Measurements from ENCODE around the gene TNS3.

The TNS3 gene

DNA sequence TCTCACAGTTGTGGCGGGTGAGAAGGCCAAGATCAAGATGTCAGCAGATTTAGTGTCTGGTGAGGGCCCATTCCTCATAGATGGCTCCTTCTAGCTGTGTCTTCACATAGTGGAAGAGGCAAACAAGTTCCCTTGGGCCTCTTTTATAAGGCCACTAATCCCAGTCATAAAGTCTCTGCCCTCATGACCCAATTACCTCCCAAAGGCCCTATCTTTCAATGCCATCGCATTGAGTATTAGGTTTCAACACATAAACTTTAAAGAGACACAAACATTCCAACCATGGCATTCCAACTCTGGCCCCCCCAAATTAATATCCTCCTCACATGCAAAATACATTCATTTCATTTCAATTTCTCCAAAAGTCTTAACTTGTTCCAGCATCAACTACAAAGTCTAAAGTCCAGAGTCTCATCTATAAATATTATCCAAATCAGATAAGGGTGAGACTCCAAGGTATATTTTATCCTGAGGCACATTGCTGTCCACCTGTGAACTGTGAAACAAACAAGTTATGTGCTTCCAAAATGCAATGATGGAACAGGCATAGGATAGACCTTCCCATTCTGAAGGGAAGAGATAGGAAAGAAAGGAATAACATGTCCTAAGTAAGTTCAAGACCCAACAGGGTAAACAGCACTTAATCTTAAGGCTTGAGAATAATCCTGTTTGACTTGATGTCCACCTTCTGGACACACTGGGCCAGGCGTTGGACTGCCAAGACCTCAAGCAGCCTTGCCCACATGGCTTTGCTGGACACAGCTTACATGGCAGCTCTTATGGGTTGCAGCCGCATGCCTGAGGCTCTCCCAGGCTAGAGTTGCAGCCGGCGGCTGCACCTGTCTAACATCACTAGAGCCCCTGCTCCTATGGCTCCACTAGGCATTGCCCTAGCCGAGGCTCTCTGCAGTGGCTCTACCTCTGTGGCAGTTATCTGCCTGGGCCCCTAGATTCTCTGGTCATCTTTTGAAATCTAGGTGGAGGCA is 312.8 kb downstream of the TNS3 start:
- Mint-ChIP-seq H3K9me3 (peaks cover 49% of the 10 kb centered on the region), H3K27me3 (ENCODE audit: low read depth, poor library complexity) (peaks cover 8% of the 10 kb centered on the region), H3K27ac (no peak overlapping the region), H3K36me3 (ENCODE audit: low read depth) (peaks cover 52% of the 10 kb centered on the region), H3K4me1 (peaks cover 26% of the 10 kb centered on the region), H3K4me3 (no peak overlapping the region)
- no peak for DNase-seq
- TF ChIP-seq, protein P1, sequence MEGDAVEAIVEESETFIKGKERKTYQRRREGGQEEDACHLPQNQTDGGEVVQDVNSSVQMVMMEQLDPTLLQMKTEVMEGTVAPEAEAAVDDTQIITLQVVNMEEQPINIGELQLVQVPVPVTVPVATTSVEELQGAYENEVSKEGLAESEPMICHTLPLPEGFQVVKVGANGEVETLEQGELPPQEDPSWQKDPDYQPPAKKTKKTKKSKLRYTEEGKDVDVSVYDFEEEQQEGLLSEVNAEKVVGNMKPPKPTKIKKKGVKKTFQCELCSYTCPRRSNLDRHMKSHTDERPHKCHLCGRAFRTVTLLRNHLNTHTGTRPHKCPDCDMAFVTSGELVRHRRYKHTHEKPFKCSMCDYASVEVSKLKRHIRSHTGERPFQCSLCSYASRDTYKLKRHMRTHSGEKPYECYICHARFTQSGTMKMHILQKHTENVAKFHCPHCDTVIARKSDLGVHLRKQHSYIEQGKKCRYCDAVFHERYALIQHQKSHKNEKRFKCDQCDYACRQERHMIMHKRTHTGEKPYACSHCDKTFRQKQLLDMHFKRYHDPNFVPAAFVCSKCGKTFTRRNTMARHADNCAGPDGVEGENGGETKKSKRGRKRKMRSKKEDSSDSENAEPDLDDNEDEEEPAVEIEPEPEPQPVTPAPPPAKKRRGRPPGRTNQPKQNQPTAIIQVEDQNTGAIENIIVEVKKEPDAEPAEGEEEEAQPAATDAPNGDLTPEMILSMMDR (IDR thresholded peaks at IDR 0.05), result no peak

DNA sequence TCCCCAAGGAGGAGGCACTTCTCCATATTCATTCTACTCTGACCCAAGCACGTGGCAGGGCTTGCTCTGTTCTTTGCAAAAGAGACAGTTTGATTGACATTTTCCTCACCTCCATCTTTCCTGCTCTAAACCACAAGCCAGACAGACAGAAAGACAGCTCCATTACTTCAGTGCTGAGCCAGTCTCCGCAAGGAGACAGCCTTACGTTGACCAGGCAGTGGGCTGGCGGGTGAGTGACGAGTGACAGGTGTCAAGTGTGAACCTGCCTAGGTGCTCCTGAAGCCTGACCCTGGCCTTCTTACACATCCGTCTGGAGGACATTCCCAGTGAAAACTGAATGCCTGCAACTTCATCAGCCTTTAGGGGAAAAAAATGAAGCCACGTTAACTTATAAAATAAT is 314.6 kb downstream of the TNS3 start:
- Mint-ChIP-seq H3K4me3 (no peak overlapping the region), H3K36me3 (ENCODE audit: low read depth) (peaks cover 42% of the 10 kb centered on the region), H3K4me1 (peaks cover 31% of the 10 kb centered on the region), H3K27me3 (ENCODE audit: low read depth, poor library complexity) (peaks cover 5% of the 10 kb centered on the region), H3K27ac (no peak overlapping the region), H3K9me3 (peaks cover 38% of the 10 kb centered on the region)
- TF ChIP-seq, protein P1 (IDR thresholded peaks at IDR 0.05), result no peak
- DNase-seq, result no peak

DNA sequence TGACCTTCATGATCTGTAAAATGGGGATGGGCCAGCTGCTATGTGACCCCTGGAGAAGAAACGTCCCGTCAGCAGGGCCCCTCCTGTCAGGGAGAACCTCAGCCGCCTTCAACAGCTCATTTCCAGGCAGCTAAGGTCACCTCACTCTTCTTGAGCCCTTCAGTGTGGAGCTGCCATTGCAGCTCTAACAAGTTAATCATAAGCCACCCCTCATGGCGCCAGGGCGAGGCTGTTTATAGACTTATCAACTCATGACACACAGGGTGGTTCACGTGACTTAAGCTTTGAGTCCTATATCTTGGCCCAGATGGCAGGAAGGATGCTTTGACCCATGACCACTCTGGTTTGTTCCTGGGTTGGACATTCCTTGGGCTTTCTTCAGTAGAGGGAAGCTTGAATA is 315.1 kb downstream of the TNS3 start:
- H3K9me3 Mint-ChIP-seq, result peaks cover 33% of the 10 kb centered on the region
- H3K4me3 Mint-ChIP-seq, result no peak overlapping the region
- no peak overlapping the region for H3K27ac Mint-ChIP-seq
- peaks cover 8% of the 10 kb centered on the region for H3K27me3 Mint-ChIP-seq (ENCODE audit: low read depth, poor library complexity)
- DNase-seq, result no peak
- H3K4me1 Mint-ChIP-seq, result peaks cover 31% of the 10 kb centered on the region
- TF ChIP-seq, protein P1 (IDR thresholded peaks at IDR 0.05), result no peak
- peaks cover 37% of the 10 kb centered on the region for H3K36me3 Mint-ChIP-seq (ENCODE audit: low read depth)

DNA sequence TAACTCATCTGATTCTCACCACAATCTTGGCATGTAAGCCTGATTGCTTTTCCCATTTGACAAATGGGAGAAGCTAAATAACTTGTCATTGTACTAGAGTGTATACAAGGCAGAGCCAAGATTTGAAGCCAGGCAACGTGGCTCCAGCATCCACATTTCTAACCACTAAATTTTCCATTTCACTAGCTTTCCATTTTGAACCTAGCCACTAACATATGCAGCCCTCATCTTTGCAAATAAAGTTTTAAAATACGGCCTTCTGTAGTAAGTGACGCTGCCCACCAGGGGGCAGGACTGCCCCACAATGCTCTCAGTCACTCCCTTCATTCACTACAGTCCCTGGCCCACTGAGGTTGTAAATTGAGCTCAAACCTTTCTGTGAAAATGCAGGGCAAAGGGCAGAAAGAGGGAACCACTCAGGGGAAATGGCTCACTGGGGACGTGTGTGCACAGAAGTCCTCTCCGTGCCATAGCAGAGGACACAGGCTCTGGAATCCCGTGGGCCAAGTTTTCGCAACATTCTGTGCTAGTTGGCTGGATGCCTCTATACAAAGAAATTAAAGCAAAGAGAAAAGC is 315.7 kb downstream of the TNS3 start:
- H3K4me3 Mint-ChIP-seq, result no peak overlapping the region
- H3K4me1 Mint-ChIP-seq, result peaks cover 31% of the 10 kb centered on the region
- H3K36me3 Mint-ChIP-seq (ENCODE audit: low read depth), result peaks cover 31% of the 10 kb centered on the region
- TF ChIP-seq, protein P1 (IDR thresholded peaks at IDR 0.05), result peak; percentile 93
- peak; percentile 72 for DNase-seq
- H3K27ac Mint-ChIP-seq, result no peak overlapping the region
- peaks cover 27% of the 10 kb centered on the region for H3K9me3 Mint-ChIP-seq
- H3K27me3 Mint-ChIP-seq (ENCODE audit: low read depth, poor library complexity), result peaks cover 8% of the 10 kb centered on the region

DNA sequence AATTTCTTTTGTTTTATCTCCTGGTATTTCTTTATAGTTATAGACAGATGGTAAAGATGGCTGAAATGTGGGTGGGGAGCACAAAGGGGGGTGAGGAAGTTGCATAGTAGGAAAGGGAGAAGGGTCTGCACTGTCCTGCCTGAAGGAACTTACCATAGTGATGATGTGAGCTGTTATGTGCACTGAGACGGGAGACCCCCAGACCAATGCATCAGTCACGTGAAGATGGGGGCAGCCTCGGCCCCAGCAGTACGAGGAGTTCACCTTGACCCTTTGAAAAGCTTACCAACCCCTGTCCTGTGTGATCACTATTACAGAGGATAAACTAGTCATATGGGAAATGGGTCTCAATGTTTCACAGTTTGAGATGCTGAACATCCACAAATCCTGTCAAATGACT is 316.3 kb downstream of the TNS3 start:
- Mint-ChIP-seq H3K27me3 (ENCODE audit: low read depth, poor library complexity) (peaks cover 10% of the 10 kb centered on the region), H3K9me3 (peaks cover 27% of the 10 kb centered on the region), H3K4me1 (peaks cover 31% of the 10 kb centered on the region), H3K27ac (no peak overlapping the region), H3K4me3 (no peak overlapping the region), H3K36me3 (ENCODE audit: low read depth) (peaks cover 31% of the 10 kb centered on the region)
- TF ChIP-seq, protein P1 (IDR thresholded peaks at IDR 0.05), result no peak
- DNase-seq, result no peak

All from nephron progenitor cell (in vitro differentiated cells).